Measurements from ENCODE around the gene RRP1.

Gene RRP1

DNA sequence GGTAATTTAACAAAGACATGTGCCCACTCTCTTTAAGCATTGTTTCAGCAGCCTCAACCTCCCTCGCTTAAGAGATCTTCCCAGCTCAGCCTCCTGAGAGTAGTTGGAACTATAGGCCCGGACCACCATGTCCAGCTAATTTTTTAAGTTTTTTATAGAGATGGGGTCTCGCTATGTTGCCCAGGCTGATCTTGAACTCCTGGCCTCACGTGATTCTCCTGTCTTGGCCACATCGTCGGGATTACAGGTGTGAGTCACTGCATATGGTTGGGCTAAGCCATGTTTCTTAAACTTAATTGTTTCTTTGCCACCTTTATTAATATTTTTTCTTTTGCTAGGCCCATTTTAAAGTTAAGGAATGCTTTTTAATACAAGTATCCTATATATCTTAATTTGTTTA lies 57.1 kb downstream of the RRP1 start:
- DNase-seq, result no peak

DNA sequence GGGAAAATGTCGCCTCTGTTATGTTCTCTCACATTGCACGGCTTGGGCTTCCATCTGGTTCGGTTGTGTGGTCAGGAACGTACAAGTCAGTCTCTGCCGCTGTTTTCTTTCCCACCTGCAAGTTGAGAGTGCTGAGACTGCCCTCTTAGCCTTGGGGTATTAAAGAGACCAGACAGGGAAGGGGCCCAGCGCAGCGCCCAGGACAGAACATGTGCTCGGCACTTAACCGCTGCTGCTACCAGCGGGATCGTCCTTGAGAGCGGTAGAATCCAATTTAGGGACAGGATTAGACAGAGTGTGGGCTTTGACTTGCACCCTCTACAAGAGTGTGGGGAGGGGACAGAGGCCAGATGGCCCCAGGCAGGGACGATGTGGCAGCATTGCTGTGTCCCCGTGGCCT lies 57.9 kb downstream of the RRP1 start:
- DNase-seq, result no peak

DNA sequence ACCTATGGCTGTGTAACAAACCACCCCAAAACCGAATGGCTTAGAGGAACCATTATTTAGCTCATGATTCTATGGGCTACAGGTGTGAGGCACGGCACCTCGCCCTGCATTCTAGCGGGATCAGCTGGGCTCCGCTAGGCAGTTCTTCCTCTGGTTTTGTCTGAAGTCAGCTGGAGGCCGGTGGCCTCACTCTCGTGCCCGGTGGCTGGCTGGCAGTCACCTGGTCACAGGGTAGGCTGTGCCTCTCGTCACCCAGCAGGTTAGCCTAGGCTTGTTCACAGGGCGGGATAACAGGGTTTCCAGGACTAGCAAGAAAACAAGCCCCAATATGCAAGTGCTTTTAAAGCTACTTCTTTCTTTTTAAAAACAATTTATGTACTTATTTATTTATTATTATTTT lies 59.4 kb downstream of the RRP1 start:
- no peak for DNase-seq

DNA sequence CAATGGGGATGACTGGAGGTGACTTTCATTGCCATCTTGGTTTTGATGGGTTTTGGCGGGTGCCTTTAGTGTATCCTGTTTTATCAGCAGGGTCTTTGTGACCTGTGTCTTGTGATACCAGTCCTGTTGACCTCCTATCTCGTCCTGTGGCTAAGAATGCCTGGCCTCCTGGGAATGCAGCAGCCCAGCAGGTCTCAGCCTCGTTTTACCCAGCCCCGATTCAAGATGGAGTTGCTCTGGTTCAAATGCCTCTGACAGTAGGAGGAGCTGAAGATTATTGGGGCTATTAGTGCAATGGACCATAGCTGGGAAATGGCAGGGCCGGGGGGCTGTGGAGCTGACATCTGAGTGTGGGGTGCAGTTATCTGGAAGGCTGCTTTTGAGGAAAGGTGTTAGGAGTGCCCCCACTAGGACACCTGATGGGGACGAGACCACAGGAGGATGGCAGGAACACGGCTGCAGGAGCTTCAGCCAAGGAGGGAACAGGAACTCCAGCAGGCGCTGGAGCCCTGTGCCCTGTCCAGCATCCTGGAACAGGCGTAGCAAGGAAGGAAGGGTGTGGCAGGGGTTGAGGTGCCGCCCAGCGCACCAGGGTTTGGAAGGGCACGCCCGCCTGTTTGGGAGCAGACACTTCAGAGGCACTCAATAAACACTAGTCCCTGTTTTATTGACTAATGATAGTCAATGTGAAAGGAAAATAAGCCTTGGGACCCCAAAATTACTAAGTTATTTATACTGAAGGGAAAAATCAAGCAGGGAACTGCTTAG lies 60.3 kb downstream of the RRP1 start:
- no peak for DNase-seq

DNA sequence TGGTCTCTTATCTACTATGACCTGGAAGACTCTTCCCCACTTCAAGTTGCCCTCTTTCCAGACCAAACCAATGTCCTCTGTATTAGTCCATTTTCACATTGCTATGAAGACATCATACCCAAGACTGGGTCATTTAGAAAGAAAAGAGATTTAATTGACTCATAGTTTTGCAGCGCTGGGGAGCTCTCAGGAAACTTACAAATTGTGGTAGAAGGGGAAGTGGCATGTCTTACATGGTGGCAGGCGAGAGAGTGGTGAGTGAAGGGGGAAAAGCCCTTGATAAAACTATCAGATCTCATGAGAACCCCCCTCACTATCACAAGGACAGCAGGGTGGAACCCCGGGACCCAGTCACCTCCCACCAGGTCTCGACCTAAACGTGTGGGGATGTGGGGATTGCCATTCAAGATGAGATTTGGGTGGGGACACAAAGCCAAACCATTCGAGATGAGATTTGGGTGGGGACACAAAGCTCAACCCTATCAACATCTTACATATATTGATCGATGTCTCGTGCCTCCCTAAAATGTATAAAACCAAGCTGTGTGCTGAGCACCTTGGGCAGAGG lies 61.4 kb downstream of the RRP1 start:
- no peak for DNase-seq

DNA sequence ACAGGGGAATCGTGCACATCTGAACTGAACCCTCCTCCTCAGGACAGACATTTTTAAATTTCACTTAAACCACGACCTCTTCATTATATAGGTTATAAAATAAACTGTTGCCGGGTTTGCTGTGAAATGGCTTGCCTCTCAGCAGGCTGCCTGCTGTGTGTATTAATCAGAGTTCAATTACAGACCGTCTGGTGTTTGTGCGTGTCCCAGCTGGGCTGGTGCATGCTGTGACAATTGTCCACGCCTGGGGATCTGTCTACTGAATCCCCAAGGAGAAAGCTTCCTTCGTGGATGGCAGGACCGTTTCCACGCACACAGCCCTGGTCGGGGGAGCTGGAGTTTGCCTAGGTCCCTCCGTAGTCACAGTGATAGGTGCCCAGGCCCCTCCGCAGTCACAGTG lies 62.2 kb downstream of the RRP1 start:
- DNase-seq, result no peak

DNA sequence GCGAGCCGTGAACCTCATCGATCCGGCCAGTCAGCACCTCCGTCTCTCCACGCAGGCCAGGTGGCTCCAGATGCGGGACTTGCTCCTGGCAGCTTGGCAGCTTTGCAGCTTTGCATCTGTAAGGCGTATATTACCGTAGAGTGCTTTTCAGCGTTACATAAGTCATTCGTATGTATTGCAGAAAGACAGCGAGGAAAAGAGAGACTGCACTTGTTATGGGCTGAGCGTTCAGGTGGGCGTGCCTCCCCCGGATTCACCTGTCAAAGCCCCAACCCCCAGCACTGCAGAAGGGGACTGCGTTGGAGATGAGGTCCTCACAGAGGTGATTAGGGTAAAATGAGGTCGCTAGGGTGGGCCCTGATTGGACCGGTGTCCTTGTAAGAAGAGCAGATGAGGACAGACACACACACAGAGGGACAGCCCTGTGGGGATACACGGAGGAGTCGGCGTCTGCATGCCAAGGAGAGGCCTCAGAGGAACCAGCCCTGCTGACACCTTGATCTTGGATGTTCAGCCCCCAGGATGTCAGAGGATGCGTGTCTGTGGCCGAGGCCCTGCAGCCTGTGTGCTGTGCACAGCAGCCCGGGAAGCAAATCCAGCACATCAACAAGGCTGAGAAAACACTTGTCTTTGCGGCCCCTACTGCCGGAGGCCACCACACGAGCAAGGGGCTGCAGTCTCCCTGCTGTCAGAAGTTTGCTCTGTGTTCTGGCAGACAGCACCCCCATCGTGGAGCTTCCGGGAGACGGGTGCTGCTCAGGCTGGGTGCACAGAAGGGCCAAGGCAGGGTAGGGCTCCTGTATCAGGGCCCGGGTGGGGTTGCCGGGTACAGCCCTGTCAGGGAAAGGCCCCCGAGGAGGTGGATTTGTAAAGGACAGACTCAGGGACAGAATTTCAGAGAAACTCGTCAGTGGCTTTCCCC lies 64.7 kb downstream of the RRP1 start:
- no peak for DNase-seq

Measured in fibroblast of skin of right quadriceps (primary cell).